ENCODE results near the gene CCNL2. TPM values are rescaled to one million over a fixed set of nuclear protein-coding genes. Genes with fewer than 3 reads are reported as not detected.

The CCNL2 gene
- total RNA-seq, 1 donor from 2014 or later = 225 TPM

- peak overlapping the region; percentile 70 for H3K27ac Mint-ChIP-seq
- ATAC-seq (ENCODE audit: low read depth) (no peak), DNase-seq (no peak)
- CTCF ChIA-PET = interaction anchor here (1.3 to 1.4 kb wide), 3 partner anchors 9 to 41 kb away, joined by 3 read pairs; no protein-coding TSS in a partner anchor
- no peak for TF ChIP-seq CTCF (IDR thresholded peaks at IDR 0.05)
- peaks cover 76% of the 10 kb centered on the region for H3K36me3 Mint-ChIP-seq (ENCODE audit: low read depth)
- no peaks in the 10 kb centered on the region for H3K9me3 Mint-ChIP-seq
- intact Hi-C loops (cut with micrococcal nuclease) = loop anchor here (1.0 kb wide), 4 partner anchors 9 to 90 kb away; partner anchors contain the start of genes ATAD3B, AURKAIP1, MRPL20 and PUSL1
- no peaks in the 10 kb centered on the region for H3K27me3 Mint-ChIP-seq
- POLR2A ChIA-PET = interaction anchor here (0.8 to 5.6 kb wide), 20 partner anchors 9 to 378 kb away, joined by 3 to 116 read pairs (median 3); partner anchors contain the start of genes ATAD3A, AURKAIP1, MRPL20 and TAS1R3
- peaks cover 56% of the 10 kb centered on the region for H3K4me1 Mint-ChIP-seq
- peak overlapping the region; percentile 92 for H3K4me3 Mint-ChIP-seq
Measured at GRCh38 chr1:1398677-1399186, 403 bp downstream of the CCNL2 start.

- H3K9me3 Mint-ChIP-seq = no peaks in the 10 kb centered on the region
Measured at GRCh38 chr1:1397839-1398523, 1.2 kb downstream of the CCNL2 start.

GRCh38 chr1:1395166-1395565, 4.0 kb downstream of the CCNL2 start:
- DNase-seq = no peak
- POLR2A ChIA-PET = interaction anchor here (0.7 to 5.6 kb wide), 3 partner anchors 12 to 60 kb away, joined by 5 to 116 read pairs (median 6); partner anchors contain the start of genes AURKAIP1 and MRPL20
- Mint-ChIP-seq H3K27ac (no peak overlapping the region), H3K36me3 (ENCODE audit: low read depth) (peaks cover 76% of the 10 kb centered on the region), H3K4me1 (peaks cover 37% of the 10 kb centered on the region), H3K4me3 (no peak overlapping the region), H3K9me3 (no peaks in the 10 kb centered on the region), H3K27me3 (no peaks in the 10 kb centered on the region)
- intact Hi-C loops (cut with micrococcal nuclease) = no loop called here
- TF ChIP-seq CTCF (IDR thresholded peaks at IDR 0.05) = no peak
- CTCF ChIA-PET = no interaction called here
- ATAC-seq (ENCODE audit: low read depth) = no peak

More at GRCh38 chr1:1397839-1398523, 1.2 kb downstream of the CCNL2 start:
- Mint-ChIP-seq H3K27ac (peak overlapping the region; percentile 70), H3K4me3 (peak overlapping the region; percentile 92), H3K4me1 (peaks cover 52% of the 10 kb centered on the region), H3K36me3 (ENCODE audit: low read depth) (peaks cover 76% of the 10 kb centered on the region), H3K27me3 (no peaks in the 10 kb centered on the region)
- no peak for TF ChIP-seq CTCF (IDR thresholded peaks at IDR 0.05)
- intact Hi-C loops (cut with micrococcal nuclease) = no loop called here
- CTCF ChIA-PET = interaction anchor here (1.4 kb wide), 2 partner anchors 10 to 42 kb away, joined by 3 read pairs; no protein-coding TSS in a partner anchor
- ATAC-seq (ENCODE audit: low read depth) (no peak), DNase-seq (no peak)
- POLR2A ChIA-PET = interaction anchor here (0.7 to 5.6 kb wide), 6 partner anchors 10 to 173 kb away, joined by 3 to 116 read pairs (median 4); partner anchors contain the start of genes AURKAIP1, MRPL20 and TAS1R3

GRCh38 chr1:1394116-1394515, 5.0 kb downstream of the CCNL2 start:
- no peaks in the 10 kb centered on the region for H3K27me3 Mint-ChIP-seq
- intact Hi-C loops (cut with micrococcal nuclease) = no loop called here
- no peaks in the 10 kb centered on the region for H3K9me3 Mint-ChIP-seq
- ATAC-seq (ENCODE audit: low read depth) (no peak), DNase-seq (no peak)
- ChIA-PET POLR2A (interaction anchor here (0.9 kb wide), 1 partner anchor 19 kb away, joined by 3 read pairs; the partner anchor contains the start of gene AURKAIP1), CTCF (no interaction called here)
- no peak overlapping the region for H3K4me3 Mint-ChIP-seq
- H3K36me3 Mint-ChIP-seq (ENCODE audit: low read depth) = peaks cover 81% of the 10 kb centered on the region
- TF ChIP-seq CTCF (IDR thresholded peaks at IDR 0.05) = no peak
- H3K4me1 Mint-ChIP-seq = peaks cover 32% of the 10 kb centered on the region
- H3K27ac Mint-ChIP-seq = no peak overlapping the region

- no peak for DNase-seq
- Mint-ChIP-seq H3K9me3 (no peaks in the 10 kb centered on the region), H3K27ac (no peak overlapping the region), H3K36me3 (ENCODE audit: low read depth) (peaks cover 86% of the 10 kb centered on the region), H3K27me3 (no peaks in the 10 kb centered on the region), H3K4me3 (no peak overlapping the region), H3K4me1 (peaks cover 30% of the 10 kb centered on the region)
- intact Hi-C loops (cut with micrococcal nuclease) = no loop called here
- POLR2A ChIA-PET = no interaction called here
- no peak for TF ChIP-seq CTCF (IDR thresholded peaks at IDR 0.05)
- no peak for ATAC-seq (ENCODE audit: low read depth)
- CTCF ChIA-PET = no interaction called here
Measured at GRCh38 chr1:1393428-1393827, 5.7 kb downstream of the CCNL2 start.
